Measurements from ENCODE around the gene TRIM45.
A peak's percentile ranks its signal among the peaks of the same experiment; 100 is the strongest.

TRIM45 gene

DNA sequence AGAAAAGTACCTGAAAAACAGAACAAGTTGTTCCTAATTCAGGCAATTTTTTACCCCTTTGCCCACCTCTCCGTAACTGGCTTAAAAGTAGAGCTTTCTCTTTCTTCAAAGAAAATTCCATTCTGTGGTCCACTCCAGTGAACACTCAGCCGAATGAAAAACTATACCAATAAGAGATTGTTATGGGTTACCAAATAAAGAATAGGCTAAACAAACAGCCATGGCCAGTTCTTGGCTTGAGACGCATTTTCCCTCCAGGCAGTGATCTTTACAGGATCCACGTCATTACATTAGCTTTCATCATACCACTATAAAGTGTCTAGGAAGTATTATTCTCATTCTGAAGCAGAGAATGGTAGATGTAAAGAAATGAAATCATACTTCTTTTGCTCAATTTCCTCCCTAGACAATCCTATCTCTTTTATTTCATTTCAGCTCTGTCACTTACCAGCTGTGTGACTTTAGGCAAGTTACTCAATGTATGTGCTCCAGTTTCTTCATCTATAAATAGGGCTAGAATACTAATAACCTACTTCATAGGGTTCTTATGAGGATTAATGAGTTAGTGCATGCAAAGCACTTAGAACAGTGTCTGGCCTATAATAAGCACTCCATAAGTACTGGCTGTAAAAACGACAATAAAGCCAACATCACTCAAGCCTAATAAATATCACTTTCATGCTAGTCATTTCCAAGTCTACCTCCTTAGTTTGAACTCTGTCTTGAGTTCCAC lies 26.5 kb upstream of the TRIM45 start (continued):
- TF ChIP-seq, protein P1, sequence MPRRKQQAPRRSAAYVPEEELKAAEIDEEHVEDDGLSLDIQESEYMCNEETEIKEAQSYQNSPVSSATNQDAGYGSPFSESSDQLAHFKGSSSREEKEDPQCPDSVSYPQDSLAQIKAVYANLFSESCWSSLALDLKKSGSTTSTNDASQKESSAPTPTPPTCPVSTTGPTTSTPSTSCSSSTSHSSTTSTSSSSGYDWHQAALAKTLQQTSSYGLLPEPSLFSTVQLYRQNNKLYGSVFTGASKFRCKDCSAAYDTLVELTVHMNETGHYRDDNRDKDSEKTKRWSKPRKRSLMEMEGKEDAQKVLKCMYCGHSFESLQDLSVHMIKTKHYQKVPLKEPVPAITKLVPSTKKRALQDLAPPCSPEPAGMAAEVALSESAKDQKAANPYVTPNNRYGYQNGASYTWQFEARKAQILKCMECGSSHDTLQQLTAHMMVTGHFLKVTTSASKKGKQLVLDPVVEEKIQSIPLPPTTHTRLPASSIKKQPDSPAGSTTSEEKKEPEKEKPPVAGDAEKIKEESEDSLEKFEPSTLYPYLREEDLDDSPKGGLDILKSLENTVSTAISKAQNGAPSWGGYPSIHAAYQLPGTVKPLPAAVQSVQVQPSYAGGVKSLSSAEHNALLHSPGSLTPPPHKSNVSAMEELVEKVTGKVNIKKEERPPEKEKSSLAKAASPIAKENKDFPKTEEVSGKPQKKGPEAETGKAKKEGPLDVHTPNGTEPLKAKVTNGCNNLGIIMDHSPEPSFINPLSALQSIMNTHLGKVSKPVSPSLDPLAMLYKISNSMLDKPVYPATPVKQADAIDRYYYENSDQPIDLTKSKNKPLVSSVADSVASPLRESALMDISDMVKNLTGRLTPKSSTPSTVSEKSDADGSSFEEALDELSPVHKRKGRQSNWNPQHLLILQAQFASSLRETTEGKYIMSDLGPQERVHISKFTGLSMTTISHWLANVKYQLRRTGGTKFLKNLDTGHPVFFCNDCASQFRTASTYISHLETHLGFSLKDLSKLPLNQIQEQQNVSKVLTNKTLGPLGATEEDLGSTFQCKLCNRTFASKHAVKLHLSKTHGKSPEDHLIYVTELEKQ (tag by site-specific recombination; IDR thresholded peaks at IDR 0.05; ENCODE audit: borderline replicate concordance) = peak; percentile 75
- no peak for TF ChIP-seq ZNF501 (tag by site-specific recombination; IDR thresholded peaks at IDR 0.05)
- peak; percentile 85 for TF ChIP-seq ZBTB17 (tag by site-specific recombination; IDR thresholded peaks at IDR 0.05)
- TF ChIP-seq, protein P2, sequence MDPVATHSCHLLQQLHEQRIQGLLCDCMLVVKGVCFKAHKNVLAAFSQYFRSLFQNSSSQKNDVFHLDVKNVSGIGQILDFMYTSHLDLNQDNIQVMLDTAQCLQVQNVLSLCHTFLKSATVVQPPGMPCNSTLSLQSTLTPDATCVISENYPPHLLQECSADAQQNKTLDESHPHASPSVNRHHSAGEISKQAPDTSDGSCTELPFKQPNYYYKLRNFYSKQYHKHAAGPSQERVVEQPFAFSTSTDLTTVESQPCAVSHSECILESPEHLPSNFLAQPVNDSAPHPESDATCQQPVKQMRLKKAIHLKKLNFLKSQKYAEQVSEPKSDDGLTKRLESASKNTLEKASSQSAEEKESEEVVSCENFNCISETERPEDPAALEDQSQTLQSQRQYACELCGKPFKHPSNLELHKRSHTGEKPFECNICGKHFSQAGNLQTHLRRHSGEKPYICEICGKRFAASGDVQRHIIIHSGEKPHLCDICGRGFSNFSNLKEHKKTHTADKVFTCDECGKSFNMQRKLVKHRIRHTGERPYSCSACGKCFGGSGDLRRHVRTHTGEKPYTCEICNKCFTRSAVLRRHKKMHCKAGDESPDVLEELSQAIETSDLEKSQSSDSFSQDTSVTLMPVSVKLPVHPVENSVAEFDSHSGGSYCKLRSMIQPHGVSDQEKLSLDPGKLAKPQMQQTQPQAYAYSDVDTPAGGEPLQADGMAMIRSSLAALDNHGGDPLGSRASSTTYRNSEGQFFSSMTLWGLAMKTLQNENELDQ (tag by site-specific recombination; IDR thresholded peaks at IDR 0.05; ENCODE audit: low read depth) = no peak
- TF ChIP-seq, protein P3, sequence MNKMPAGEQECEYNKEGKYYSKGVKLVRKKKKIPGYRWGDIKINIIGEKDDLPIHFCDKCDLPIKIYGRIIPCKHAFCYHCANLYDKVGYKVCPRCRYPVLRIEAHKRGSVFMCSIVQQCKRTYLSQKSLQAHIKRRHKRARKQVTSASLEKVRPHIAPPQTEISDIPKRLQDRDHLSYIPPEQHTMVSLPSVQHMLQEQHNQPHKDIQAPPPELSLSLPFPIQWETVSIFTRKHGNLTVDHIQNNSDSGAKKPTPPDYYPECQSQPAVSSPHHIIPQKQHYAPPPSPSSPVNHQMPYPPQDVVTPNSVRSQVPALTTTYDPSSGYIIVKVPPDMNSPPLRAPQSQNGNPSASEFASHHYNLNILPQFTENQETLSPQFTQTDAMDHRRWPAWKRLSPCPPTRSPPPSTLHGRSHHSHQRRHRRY (tag by site-specific recombination; IDR thresholded peaks at IDR 0.05) = no peak
- peak; percentile 17; the same call in 1 of the 2 replicates for TF ChIP-seq BCL11A (tag by site-specific recombination; IDR thresholded peaks at IDR 0.05; ENCODE audit: low read depth)
- TF ChIP-seq, protein P4, sequence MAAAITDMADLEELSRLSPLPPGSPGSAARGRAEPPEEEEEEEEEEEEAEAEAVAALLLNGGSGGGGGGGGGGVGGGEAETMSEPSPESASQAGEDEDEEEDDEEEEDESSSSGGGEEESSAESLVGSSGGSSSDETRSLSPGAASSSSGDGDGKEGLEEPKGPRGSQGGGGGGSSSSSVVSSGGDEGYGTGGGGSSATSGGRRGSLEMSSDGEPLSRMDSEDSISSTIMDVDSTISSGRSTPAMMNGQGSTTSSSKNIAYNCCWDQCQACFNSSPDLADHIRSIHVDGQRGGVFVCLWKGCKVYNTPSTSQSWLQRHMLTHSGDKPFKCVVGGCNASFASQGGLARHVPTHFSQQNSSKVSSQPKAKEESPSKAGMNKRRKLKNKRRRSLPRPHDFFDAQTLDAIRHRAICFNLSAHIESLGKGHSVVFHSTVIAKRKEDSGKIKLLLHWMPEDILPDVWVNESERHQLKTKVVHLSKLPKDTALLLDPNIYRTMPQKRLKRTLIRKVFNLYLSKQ (tag by site-specific recombination; IDR thresholded peaks at IDR 0.05; ENCODE audit: borderline replicate concordance) = no peak
- TF ChIP-seq, protein P5, sequence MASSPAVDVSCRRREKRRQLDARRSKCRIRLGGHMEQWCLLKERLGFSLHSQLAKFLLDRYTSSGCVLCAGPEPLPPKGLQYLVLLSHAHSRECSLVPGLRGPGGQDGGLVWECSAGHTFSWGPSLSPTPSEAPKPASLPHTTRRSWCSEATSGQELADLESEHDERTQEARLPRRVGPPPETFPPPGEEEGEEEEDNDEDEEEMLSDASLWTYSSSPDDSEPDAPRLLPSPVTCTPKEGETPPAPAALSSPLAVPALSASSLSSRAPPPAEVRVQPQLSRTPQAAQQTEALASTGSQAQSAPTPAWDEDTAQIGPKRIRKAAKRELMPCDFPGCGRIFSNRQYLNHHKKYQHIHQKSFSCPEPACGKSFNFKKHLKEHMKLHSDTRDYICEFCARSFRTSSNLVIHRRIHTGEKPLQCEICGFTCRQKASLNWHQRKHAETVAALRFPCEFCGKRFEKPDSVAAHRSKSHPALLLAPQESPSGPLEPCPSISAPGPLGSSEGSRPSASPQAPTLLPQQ (tag by site-specific recombination; IDR thresholded peaks at IDR 0.05) = no peak; the same call in 1 of the 2 replicates
- TF ChIP-seq TRIM28 (IDR thresholded peaks at IDR 0.05; ENCODE audit: borderline replicate concordance, low read length) = no peak
- TF ChIP-seq ZNF596 (tag by site-specific recombination; IDR thresholded peaks at IDR 0.05) = no peak
- no peak for TF ChIP-seq KLF1 (tag by site-specific recombination; IDR thresholded peaks at IDR 0.05)
- no peak for TF ChIP-seq GLI4 (tag by site-specific recombination; IDR thresholded peaks at IDR 0.05)
- no peak for TF ChIP-seq RBAK (tag by site-specific recombination; IDR thresholded peaks at IDR 0.05)
- TF ChIP-seq, protein P6, sequence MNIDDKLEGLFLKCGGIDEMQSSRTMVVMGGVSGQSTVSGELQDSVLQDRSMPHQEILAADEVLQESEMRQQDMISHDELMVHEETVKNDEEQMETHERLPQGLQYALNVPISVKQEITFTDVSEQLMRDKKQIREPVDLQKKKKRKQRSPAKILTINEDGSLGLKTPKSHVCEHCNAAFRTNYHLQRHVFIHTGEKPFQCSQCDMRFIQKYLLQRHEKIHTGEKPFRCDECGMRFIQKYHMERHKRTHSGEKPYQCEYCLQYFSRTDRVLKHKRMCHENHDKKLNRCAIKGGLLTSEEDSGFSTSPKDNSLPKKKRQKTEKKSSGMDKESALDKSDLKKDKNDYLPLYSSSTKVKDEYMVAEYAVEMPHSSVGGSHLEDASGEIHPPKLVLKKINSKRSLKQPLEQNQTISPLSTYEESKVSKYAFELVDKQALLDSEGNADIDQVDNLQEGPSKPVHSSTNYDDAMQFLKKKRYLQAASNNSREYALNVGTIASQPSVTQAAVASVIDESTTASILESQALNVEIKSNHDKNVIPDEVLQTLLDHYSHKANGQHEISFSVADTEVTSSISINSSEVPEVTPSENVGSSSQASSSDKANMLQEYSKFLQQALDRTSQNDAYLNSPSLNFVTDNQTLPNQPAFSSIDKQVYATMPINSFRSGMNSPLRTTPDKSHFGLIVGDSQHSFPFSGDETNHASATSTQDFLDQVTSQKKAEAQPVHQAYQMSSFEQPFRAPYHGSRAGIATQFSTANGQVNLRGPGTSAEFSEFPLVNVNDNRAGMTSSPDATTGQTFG (tag by site-specific recombination; IDR thresholded peaks at IDR 0.05; ENCODE audit: borderline replicate concordance) = no peak
- TF ChIP-seq, protein P7, sequence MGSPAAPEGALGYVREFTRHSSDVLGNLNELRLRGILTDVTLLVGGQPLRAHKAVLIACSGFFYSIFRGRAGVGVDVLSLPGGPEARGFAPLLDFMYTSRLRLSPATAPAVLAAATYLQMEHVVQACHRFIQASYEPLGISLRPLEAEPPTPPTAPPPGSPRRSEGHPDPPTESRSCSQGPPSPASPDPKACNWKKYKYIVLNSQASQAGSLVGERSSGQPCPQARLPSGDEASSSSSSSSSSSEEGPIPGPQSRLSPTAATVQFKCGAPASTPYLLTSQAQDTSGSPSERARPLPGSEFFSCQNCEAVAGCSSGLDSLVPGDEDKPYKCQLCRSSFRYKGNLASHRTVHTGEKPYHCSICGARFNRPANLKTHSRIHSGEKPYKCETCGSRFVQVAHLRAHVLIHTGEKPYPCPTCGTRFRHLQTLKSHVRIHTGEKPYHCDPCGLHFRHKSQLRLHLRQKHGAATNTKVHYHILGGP (tag by site-specific recombination; IDR thresholded peaks at IDR 0.05) = peak; percentile 19; the same call in 1 of the 2 replicates
- no peak for TF ChIP-seq ZFP3 (tag by site-specific recombination; IDR thresholded peaks at IDR 0.05; ENCODE audit: low read depth)
- TF ChIP-seq ZNF132 (tag by site-specific recombination; IDR thresholded peaks at IDR 0.05; ENCODE audit: borderline replicate concordance) = no peak
- TF ChIP-seq ZNF514 (tag by site-specific recombination; IDR thresholded peaks at IDR 0.05) = no peak
- TF ChIP-seq ZNF23 (tag by site-specific recombination; IDR thresholded peaks at IDR 0.05; ENCODE audit: borderline replicate concordance) = no peak
- TF ChIP-seq ZNF561 (tag by site-specific recombination; IDR thresholded peaks at IDR 0.05; ENCODE audit: borderline replicate concordance) = no peak; the same call in 1 of the 2 replicates
- 0 out of 2 replicates have a peak, but pooled peaks have one; percentile 54 for TF ChIP-seq YY1 (tag by site-specific recombination; IDR thresholded peaks at IDR 0.05)
- TF ChIP-seq, protein P8, sequence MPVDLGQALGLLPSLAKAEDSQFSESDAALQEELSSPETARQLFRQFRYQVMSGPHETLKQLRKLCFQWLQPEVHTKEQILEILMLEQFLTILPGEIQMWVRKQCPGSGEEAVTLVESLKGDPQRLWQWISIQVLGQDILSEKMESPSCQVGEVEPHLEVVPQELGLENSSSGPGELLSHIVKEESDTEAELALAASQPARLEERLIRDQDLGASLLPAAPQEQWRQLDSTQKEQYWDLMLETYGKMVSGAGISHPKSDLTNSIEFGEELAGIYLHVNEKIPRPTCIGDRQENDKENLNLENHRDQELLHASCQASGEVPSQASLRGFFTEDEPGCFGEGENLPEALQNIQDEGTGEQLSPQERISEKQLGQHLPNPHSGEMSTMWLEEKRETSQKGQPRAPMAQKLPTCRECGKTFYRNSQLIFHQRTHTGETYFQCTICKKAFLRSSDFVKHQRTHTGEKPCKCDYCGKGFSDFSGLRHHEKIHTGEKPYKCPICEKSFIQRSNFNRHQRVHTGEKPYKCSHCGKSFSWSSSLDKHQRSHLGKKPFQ (tag by site-specific recombination; IDR thresholded peaks at IDR 0.05) = peak; percentile 69; the same call in 1 of the 2 replicates
- TF ChIP-seq ZNF792 (tag by site-specific recombination; IDR thresholded peaks at IDR 0.05) = no peak
